GM19395 (cell line): Measurements from ENCODE around the gene JAG1.
"Not testable (repeated sequence)": the region's sequence is repeated elsewhere in the genome, so short reads cannot be mapped to it uniquely, and the experiment has no call there.

ENCODE experiments used
- ATAC-seq: cut with Tn5 transposase; IDR thresholded peaks from one replicate; pipeline ENCODE4 v1.9.1; 2021; ENCODE audit warnings: mild to moderate bottlenecking, moderate library complexity; ENCODE audit not compliant: unreplicated experiment

The JAG1 gene

DNA sequence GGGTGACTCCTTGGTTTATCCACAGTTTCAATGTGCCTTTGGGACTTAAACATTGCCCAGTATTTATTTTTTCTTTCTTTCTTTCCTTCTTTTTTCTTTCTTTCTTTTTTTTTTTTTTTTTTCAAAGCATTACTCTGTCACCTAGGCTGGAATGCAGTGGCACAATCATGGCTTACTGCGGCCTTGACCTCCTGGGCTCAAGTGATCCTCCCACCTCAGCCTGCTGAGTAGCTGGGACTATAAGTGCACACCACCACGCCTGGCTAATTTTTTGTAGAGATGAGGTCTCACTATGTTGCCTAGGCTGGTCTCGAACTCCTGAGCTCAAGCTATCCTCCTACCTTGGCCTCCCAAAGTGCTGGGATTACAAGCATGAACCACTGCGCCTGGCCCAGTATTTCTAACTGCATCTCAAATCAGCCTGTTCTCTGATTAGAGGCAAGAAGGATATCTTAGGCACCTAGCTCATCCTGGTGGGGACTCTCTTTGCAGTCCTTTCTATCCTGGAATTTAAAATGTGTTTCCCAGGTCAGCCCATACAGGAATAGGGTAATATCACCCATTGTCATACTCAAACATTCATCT lies 56.2 kb downstream of the JAG1 start:
- not testable (repeated sequence) for ATAC-seq

- no peak for ATAC-seq
Measured at GRCh38 chr20:10616212-10616611, 57.6 kb downstream of the JAG1 start.

DNA sequence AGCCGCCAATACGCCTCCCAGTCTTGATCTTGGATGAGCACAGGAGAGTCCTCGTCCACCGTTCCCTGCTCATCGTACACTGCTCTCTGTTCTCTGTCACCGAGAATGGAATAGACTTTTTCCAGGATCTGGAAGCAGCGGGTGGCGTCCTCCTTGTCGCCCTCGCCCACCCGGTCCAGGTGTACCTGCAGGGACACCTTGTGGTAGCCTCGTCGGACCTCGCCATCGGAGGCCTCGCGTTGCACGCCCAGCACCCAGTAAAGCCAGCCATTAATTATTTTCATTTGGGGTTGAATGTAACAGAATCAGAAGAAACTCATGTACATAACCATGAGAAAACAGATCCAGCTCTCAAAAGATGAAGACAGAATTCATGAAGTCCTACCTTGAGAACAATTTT lies 59.9 kb downstream of the JAG1 start:
- ATAC-seq = no peak

- not testable (repeated sequence) for ATAC-seq
Measured at GRCh38 chr20:10613426-10613825, 60.4 kb downstream of the JAG1 start.

DNA sequence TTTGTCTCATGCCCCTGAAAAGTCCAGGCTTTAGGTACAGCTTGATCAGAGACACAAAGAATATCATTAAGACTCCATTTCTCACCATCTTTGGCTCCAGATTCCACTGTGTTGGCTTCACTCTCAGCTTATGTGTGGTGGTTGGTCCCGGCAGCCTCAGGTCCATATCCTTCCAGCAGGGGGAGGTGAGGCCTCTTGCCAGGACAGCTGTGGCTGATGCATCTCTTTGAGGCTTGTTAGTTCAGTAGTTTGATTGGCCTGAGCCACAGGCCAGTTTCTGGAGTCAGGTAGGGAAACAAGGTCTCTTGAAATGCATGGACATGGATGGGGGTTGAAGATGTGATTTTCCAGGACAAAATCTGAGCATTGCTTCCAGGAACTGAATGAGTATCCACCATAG lies 62.4 kb downstream of the JAG1 start:
- ATAC-seq = peak; percentile 79

DNA sequence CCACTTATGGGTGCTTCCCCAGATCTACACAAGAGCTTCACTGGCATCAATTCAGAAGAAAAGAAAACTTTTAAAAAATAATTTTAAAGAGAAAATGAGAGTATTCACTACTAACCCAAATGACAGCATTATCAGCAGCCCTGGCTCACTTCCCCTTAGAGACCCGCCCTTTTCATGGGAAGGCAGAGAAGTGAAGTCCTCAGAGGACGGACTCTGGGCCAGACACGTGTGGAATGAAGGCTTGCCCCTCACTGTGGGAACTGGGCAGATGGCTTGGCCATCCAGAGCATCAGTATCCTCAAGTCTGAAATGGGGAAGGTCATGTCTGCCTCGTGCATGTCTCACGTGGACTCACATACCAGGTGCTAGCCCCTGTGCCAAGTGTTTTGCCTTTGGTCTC lies 63.5 kb downstream of the JAG1 start:
- no peak for ATAC-seq

DNA sequence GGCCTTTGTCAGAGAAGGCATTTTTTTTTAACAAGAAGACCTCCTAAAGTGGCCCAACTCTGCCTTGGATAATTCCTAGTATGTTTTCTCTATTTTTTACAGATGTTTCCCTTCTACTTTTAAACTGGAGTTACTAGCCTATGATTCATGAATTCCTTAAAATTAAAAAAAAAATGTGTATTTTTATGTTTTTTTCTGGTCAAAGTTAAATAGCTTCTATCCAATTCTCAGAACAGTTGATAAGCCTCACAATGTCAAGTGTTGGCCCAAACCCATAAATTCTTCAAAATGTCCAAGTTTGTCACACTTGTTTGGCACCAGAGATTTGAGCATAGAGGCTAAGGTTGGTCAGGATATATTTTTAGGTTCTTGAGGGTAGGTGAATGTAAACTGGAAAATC lies 64.0 kb downstream of the JAG1 start:
- no peak for ATAC-seq

DNA sequence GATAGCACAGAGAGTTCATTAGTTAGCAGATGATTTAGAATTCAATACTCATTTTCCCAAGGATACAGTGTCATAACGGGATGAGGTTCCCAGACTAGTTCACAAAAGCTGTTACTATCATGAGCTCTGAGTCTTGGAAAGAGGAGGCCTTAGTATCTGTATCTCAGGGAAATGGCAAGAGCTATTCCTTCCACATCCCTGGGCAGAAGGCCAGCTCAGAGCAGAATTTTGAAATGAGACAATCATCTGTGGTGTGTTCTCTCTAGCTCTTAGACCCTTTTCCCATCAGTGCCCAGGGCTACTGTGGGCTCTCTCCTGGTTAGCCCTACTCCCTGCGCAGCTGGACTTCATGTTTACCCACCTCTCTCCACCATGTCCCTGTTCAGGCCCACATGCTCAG lies 64.5 kb downstream of the JAG1 start:
- ATAC-seq = no peak

- no peak for ATAC-seq
Measured at GRCh38 chr20:10605547-10606195, 68.1 kb downstream of the JAG1 start.

DNA sequence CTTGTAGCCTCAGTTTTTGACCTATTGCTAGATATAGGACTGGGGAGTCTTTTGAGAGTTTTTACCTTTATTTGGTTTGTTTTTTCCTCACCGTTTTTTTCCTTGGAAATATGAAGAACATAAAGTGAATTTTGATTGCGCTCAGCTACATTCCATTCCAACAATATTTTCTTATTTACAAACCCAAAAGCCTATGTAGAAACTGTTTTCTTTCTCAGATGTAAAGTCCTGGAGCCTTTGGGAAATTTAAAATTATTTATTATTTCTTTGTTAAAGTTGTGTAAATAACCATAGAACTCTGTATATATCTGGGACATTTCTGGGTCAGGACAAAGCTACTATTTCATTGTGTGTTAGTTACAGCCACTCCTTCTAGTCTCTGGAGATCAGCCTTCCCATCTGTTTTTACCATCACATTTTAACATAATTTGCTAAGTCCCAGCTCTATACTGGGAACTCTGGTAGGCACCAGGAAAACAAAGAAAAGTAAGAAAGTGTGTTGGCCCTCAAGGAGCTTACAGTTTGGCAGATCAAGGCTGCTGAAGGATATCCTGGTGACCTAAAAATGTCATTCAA lies 68.8 kb downstream of the JAG1 start:
- no peak for ATAC-seq

GRCh38 chr20:10603971-10604864 lies 69.6 kb downstream of the JAG1 start:
- ATAC-seq = no peak

GRCh38 chr20:10603378-10603777 lies 70.4 kb downstream of the JAG1 start:
- ATAC-seq = no peak

- ATAC-seq = no peak
Measured at GRCh38 chr20:10602221-10602871, 71.5 kb downstream of the JAG1 start.

DNA sequence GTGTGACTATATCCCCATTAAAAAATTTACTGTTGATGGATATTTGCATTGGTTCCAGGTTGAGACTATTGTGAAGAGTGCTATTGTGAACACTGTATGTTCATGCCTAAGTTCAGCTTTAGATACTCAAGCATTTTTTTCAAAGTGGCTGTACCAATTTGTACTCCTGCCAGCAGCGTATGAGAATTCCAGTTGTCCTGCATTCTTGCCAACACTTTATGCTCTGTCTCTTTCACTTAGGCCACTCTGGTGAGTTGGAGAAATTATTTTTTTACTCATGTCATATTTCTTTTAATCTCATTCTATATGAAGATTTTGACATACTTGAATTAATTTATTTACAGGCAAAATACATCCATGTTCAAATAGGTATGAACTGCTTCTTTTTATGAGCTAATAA lies 76.2 kb downstream of the JAG1 start:
- no peak for ATAC-seq

DNA sequence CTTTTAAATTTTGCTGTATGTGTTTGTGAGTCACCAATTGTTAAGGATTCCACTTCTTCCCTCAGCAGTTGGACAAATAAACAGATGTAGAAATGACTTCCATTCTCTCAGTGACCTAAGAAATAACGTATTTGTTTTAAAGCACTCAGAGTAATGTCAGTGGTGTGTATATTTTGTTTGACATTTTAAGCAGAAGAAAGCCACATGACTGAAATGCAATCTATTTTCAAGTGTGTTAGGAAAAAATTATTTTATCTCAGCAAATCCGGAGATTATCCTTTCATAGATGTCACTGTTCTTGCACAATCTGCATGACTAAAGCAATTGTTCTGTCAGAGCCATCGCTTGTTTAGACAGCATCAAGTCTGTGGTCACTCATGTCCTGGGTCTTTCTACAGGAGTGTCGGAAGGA lies 77.1 kb downstream of the JAG1 start:
- no peak for ATAC-seq

DNA sequence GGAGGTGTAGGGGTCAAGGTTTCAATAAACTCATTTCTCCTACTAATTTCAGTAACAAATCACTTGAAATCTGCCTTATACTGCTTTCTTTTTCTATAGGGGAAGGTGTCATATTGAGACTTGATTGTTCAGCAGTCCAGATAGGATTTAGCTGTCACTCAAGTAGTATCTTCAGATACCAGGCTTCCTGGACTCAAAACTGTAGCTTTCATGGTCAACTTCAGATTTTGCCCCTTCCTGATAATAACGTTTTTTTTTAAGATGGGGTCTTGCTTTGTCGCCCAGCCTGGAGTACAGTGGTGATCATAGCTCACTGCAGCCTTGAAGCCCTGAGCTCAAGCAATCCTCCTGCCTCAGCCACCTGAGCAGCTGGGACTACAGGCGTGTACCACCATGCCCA lies 77.8 kb downstream of the JAG1 start:
- ATAC-seq = no peak

DNA sequence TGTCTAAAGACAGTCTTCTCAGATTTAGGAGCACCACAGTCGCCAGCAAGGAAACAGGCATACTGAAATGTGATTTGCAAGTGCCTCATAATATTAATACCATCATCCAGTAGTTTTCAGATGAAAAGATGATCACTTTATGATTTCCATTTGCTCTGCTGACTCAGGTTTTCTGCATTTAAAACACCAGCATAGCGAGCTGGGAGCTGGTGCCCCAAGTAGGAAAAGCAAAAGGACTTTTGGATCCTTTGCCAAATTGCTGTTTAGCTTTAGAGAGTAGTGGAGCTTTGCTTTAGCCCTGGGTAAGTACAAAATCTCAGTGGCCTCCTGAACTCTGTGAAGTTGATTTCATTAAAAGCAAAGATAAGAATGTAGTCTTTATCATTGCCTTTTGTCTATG lies 78.5 kb downstream of the JAG1 start:
- no peak for ATAC-seq

DNA sequence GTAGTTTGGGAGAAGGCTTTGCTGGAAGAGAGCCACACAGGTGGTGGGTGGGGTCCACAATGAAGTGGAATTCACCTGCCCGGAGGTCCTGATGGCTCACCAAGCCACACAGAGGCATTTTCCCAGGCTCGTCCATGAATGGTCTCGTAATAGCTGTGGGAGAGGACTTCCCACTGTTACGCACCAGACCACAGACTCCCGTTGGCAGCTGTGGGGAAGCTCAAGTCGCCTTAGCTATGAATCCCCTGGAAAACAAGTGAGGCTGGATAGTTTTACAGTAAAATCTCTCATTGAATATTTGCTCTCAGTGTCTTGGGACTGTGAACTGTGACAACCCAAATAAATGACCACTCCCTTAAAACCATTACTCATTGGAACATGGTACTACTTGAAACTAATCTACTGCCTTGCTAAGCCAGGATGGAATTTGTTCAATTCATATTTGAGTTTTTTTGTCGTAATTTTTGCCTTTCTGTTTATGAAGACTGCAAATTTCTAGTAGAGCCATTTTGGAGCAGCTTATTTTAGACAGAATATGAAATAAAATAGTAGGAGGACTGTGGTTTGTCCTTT lies 79.4 kb downstream of the JAG1 start:
- ATAC-seq = no peak

DNA sequence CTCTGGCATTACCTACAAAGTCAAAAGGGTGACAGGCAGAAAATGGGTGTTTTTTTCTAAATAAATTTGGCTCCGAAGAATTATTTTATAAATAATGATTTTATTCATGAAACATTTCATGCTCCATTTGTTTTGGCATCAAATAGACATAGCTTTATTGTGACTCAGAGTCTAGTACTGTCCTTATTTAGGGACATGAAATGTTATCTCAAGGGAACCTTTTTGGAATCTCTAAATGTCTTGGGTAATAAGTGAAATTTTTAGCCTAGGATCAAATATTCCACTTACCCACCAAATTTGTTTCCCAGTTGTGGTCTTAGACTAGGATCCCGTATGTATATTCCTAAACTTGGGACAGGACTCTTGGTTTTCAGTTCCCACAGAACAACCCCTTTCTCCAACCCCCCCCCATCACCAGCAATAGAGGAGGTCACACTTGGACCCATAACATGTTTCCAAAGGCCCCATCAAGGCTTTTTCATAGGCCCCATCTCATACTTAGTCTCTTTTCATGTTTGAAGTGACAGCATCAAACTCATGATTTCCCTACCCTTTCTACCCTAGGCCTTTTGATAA lies 81.8 kb downstream of the JAG1 start:
- no peak for ATAC-seq

DNA sequence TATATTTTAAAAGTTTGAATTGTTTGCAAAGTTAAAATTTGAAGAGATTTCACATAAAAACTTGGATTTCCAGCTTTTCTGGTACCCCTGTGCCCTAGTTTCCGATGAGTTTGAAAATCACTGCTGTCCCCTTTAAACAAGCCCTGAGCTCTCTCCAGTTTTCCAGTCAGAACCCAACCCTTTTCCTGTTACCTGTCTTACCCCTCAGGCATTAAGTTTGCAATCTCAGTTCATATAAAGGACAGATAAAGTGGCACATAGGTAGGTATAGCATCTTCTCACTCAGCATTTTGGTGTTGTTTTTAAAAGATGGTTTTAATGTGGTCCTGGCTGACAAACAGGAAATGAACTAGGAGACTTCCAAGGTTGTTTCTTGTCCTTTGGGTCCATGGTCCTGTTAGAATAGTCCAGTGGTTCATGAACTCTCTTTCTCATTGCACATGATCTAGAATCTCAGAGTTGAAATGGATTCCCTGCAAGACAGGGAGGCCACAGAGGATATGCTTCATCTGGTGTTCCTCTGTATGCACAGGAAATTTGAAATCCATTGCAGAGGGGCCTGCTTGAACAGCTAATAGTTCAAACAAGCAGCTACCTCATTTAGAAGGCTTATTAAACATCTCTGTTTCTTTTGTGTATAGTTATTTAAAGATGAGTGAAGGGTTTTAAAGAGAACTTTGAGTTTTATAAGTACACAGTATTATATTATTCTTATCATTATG lies 82.7 kb downstream of the JAG1 start:
- ATAC-seq = no peak
